22Rv1 (cell line): ENCODE data around the gene KCNJ9.

Experiments used
- ZFX ChIP-seq: fragments of 450-650 bp; IDR thresholded peaks from 2 replicates; pipeline ENCODE4 v1.6.1; 2017; ENCODE audit warnings: antibody characterized with exemption, borderline replicate concordance
- TF ChIP-seq, protein P1 (sequence below): fragments of 450-650 bp; IDR thresholded peaks from 2 replicates; pipeline ENCODE4 v1.5.1; 2017; ENCODE audit warnings: mild to moderate bottlenecking

DNA sequence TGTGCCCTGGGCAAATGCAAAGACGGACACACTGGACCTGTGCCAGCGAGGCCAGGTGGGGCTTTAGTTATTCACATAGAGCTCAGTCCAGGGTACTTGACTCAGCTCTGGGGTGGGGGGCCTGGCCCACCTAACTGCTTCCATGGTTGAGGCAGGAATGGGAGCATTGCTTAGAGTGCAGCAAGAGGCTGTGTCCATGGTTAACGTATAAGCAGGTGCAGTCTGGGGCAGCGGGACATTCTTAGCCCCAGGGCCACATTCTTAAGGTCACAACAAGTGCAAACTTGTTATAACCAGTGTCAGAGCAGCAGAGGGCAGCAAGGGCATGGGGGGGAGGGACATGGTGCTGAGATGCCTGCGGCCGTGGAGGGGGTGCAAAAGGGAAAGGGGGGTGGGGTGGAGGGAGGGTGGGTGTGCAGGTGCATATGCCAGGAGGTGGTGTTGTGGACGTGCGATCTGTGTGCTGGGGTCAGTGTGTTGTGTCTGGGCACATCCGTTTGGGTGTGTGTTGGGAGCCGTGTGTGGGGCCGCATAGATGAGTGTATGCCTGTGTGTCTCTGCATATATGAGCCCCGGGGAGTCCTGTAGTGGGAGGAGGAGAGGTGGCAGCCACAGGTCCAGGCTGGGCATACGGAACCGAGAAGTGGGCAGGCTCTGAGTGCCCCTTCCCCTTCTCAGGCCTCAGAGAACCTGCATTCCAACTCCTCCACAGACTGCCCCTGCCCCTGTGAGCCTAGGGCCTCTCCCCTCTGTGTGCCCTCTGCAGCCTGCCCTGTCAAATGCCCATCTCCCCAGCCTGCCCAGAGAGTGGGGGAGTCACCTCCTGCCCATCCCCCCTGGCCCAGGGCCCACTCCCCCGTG, 19.7 kb upstream of the KCNJ9 start:
- TF ChIP-seq, protein P1, sequence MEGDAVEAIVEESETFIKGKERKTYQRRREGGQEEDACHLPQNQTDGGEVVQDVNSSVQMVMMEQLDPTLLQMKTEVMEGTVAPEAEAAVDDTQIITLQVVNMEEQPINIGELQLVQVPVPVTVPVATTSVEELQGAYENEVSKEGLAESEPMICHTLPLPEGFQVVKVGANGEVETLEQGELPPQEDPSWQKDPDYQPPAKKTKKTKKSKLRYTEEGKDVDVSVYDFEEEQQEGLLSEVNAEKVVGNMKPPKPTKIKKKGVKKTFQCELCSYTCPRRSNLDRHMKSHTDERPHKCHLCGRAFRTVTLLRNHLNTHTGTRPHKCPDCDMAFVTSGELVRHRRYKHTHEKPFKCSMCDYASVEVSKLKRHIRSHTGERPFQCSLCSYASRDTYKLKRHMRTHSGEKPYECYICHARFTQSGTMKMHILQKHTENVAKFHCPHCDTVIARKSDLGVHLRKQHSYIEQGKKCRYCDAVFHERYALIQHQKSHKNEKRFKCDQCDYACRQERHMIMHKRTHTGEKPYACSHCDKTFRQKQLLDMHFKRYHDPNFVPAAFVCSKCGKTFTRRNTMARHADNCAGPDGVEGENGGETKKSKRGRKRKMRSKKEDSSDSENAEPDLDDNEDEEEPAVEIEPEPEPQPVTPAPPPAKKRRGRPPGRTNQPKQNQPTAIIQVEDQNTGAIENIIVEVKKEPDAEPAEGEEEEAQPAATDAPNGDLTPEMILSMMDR = 0 out of 2 replicates have a peak, but pooled peaks have one; percentile 5
- no peak for TF ChIP-seq ZFX
